HG03575 (cell line): ENCODE results near the gene CPNE5.
"Not testable (repeated sequence)": the region's sequence is repeated elsewhere in the genome, so short reads cannot be mapped to it uniquely, and the experiment has no call there.

ENCODE experiments used
- ATAC-seq: cut with Tn5 transposase; IDR thresholded peaks from one replicate; pipeline ENCODE4 v1.9.1; 2021; ENCODE audit not compliant: unreplicated experiment, insufficient number of reproducible peaks, low FRiP score; ENCODE audit errors: extremely low read depth

The CPNE5 gene

DNA sequence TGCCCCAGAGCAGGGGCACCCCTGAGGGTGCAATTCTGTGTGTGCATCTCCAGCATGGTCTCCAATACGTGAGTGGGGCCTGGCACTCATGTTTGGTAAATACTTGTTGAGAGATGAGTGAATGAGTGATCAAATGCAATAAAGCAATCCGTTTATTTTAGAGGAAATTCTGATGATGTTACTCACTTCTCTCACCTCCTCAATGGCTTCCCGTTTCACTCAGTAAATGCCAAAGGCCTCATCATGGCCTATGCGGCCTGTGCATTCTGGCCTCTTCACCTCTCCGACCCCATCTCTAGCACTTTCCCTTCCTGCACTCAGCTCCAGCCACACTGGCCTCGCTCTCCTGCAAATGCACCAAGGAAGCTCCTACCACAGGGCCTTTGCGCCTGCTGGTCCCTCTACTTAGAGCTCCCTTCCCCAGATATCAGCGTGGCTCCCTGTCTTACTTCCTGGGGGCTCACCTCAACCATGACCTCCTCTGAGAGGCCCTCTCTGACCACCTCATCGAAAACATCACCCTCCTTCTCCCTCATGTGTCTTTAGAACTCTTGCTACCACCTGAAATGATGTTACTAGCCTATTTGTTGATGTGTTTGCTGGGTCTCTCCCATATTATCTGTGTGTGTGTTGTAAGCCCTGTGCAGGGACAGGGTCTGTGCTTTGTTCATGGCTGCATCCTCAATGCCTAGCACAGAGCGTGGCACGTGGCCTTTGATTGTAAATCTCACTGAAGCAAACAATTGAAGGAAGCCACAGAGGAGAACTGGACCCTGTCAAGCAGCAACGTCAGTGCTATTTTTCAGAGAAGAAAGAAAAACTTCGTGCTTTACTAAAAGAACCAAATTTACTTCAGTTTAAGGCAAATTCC lies 99.1 kb downstream of the CPNE5 start:
- no peak for ATAC-seq

DNA sequence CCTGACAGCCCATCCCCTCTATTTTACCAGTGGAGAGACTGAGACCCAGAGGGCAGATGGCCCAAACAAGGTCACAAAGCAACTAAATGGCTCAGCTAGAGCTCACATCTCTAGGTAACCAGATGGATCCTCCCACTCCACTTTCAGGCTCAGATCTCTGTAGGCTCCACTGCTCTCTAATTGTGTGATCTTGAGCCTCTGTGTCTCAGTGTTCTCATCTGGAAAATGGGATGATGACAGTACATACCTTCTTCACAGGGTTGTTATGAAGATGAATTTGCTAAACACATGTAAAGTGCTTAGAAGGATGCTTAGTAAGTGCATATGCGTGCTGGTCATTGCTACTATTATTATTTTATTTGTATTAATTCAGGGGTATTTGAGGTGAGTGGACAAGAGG lies 101.1 kb downstream of the CPNE5 start:
- ATAC-seq = no peak

DNA sequence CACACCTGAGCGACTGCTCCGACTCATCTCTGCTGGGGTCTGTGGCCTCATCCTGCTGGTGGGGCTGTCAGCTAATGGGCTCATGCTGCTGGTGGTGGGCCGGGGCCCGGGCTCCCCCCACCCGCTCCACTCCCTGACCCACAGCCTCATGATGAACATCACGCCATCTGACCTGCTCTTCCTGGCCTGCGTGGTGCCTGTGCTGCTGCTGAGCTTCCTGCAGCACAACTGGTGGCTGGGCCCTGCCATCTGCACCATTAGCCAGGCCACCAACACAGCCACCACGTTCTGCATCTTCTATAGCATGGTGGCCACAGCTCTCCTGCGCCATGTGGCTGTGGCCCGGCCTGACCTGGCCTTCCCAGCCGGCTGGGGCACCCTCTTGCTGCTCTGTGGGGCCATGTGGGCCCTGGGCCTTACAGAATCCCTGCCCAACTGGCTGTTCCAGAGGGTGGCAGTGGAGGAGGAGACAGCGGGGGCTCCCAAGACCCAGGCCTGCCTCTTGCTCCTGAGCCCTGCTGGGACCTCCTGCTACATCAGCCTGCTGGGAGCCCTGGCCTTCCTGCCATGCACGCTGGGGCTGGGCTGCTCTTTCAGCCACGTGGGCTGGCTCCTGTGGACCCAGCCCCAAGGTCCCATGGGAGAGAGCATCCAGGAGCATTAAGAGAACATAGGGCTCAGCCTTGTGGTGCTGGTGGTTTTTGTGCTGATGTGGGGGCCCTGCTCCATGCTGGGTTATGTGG lies 102.0 kb downstream of the CPNE5 start:
- ATAC-seq = no peak

DNA sequence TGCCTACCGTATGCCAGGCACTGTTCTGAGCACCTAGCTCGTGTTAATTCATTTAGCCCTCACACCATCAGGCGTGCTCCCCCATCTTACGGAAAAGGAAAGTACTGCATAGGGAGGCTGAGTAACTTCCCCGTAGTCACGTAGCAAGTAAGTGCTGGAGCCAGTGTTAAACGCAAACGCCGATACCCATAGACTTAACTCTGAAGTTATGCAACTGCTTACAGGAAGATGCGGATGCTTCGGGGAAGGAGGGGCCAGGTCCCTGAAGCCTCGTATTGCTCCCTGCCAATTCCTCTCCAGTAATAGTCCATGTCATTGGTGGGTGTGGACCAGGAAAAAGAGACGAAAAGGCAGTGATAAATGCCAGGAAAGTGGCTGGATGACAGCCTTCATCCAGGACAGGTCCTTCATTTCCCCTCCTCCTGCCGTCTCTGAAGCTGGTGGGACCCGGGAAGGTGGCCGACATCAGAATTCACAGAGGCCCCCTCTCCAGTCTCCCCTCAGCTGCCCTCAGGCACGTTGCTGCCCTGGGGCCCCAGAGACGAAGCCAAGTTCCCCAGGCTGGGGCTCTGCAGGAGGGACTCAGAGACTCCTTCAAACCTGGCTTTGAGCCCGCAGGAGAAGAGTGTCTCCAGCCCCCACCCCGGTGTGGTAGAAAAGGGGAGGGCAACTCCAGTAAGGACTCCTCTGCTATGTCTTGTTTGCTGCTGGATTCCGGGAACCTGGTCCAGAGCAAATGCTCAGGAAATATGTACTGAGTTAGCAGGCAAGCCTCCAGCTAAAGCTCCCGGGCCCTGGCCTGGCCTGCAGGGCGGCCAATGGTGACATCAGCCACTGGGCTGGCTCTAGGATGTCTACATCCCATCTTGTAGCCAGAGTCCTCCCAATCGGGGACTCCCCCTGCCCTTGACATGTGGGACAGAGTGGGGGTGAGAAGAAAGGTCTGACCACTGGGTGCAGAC lies 103.9 kb downstream of the CPNE5 start:
- ATAC-seq = no peak

DNA sequence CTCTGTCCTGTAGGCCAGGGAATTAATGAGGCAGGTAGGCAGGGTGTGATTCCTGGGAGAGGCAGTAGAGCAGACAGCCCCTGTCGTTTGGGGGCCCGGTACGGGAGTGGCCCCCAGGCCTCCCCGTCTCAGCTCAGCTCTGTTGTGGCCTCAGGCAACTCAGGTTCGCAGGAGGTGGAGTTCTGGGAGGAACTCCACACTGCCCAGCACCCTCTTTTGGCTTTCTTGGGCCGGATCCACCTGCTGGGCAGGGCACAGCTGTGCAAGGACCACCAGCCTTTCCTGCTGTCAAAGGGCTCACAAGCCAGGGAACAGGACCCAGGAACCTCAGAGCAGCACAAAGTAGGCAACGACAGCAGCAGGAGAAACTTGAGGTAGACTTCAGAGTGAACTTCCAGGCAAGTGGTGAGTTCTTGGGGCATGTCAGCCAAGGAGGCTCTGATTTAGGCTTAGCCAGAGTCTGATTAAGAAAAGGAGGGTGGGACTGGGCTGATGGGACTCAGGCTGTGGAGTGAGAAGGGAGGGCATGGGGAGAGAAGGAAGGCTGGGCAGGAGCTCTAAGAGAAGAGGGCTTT lies 104.7 kb downstream of the CPNE5 start:
- no peak for ATAC-seq

DNA sequence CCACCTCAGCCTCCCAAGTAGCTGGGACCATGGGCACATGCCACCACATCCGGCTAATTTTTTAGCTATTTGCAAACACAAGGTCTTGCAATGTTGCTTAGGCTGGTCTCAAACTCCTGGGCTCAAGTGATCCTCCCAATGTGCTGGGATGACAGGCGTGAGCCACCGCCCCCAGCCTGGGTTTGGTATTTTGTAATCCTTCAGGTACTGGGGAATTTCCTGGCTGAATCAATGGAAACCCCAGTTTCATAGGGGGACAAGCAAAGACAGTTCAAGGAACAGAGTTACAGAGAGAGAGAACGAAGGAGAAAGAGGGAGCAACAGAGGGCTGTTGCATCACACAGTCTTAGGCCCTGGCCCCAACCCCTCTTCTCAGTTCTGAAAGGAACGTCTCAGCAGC lies 105.9 kb downstream of the CPNE5 start:
- no peak for ATAC-seq

DNA sequence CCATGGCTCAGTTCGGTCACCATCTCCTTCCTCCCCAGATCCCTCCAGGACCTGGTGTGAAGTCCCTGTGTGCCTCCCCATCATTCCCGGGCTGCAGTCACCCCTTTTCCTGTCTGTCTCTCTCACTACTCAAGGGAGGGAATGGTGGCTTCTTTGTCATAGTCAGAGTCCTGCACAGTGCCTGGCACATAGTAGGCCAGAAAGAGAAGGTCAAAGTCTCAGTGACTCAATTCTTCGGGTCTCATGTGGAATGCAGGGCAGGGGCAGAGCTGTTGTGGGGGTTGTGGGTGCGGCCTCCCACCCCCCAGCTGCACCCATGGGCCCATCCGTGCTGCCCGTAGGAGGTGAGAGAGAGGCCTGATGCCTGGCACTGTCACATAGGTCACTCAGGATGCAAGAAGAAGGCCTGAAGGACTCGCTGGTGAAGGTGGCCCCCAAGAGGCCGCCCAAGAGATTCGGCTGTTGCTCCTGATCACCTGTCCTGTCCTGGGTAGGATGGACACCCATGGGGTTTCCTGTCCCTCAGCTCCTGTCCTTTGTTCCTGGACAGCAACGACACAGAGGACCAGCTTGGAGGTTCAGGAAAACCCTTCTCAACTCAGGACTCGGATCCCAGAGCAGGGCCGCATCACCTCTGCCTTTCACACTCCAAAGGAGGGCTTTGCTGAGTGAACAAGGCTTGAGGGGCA lies 107.5 kb downstream of the CPNE5 start:
- ATAC-seq = no peak

DNA sequence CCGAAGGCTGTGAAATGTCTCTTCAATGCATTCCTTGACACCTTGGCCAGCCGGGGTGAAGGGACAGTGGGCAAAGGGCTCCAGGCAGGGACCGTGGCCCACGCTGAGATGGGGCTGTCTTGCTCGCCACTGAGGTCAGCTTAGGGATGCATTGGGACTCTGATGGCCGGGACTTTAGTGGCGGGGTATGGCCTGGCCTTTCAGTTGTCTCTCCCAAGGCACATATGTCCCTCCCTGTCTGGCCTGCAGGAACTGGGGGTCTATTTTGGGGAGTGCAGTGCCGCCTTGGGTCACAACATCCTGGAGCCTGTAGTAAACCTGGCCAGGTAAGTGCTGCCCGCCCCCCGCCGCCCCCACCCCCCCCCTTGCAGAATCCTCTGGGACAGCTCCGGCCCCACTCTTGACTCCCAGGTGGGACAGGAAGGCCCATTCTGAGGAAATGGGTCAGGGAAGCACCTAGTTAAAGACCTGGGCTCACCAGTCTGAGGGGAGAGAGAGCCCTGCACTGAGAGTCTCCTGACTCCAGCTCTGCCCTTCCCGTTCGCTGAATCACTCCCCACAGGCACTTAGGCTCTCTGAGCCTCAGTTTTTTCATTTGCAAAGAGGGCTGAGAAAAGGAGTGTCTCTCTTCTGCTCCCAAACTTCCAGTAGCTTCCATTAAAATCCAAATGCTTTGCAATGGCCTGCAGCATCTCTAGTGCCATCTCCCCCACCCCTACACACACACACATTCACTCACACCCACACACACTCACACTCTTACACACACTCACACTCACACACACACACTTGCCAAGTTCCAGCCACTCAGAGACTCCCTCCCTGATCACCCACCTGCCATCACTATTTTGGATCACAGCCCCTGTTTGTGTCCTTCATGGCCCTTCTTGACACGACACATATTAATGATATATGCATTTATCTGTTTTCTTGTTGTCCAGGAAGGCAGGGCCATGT lies 108.5 kb downstream of the CPNE5 start:
- no peak for ATAC-seq

DNA sequence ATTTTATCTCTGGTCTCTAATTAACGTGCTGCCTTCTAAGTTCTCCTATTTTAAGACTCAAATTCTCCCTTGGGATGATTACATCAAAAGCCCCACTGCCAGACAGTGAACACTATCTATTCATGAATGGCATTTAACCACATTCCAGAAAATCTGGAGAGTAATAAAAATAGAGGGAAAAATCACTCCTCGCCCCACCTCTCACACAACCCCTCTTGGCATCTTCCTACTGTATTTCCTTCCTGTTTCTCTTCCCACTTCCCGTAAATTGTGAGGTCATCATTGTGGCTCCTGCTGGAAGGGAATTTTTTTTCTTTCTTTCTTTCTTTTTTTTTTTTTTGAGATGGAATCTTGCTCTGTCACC lies 110.1 kb downstream of the CPNE5 start:
- ATAC-seq = no peak

DNA sequence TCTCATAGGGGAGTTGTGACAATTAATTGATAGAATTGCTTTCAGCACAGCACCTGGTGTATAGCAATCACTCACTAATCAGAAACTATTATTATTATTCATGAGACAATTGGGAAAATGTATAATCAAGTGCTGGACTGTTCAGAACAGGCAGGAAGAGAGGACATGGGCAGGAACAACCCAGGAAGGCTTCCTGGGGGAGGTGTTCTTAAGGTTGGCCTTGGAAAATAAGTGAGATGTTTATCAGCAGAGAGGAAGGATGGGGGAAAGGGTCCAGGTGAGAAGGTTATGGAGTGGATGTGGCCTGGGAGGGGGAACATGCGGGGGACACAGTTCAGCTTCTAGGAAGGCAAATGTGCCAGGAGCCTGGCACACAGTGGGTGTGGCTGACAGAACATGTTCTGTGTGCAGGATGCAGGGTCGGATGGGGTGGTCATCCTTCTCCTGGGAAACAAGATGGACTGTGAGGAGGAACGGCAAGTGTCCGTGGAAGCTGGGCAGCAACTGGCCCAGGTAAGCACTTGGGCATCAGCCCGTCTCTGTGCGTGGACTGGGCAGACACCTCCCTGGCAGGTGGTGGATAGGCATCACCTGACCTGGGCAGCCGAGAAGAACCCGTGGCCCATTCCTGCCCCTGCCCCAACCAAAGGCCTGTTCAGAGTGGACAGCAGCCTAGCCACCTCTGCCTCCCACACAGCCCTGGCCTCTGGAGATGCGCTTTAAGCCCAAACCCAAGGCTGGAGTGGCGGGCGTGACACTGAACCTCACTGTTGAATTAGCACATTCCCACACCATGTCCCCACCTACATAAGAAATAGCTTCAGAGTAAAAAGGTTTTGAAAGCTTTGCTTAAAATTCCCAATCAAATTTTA lies 110.7 kb downstream of the CPNE5 start:
- no peak for ATAC-seq

DNA sequence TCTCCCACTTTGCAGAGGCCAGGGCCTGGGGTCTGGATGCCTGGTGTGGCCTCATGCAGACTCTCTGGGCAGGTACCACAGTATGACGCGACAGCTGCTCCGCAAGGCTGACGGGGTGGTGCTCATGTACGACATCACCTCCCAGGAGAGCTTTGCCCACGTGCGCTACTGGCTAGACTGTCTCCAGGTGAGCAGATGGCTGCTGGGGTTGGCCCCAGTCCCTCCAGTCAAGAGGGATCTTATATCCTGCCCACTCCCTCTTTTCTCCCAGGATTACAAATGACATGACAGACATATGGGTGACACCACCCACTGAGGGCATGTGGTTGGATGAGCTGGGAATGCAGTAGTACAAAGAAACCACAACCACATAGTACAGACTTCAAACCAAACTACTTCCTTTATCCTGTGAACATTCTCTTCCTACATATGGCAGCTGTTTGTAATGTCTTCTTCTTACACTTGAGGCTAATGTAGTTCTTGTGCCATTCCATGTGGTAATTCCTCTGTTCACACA lies 111.7 kb downstream of the CPNE5 start:
- ATAC-seq = no peak

DNA sequence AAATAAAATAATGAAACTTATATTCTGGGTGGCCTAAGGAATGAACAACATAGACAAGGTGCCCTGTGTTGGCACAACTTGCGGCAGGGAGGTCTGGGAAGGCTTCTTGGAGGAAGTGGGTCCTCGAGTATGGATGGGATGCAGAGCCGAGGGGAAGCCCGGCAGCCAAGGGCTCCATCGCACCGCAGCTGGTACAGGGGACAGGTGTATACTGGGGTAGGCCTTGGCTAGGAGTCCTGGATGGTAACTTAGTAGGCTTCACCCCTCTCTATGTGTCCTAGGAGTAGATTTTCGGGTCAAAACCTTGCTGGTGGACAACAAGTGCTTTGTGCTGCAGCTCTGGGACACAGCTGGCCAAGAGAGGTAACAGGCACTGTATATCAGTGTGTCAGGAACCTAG lies 113.7 kb downstream of the CPNE5 start:
- ATAC-seq = no peak

DNA sequence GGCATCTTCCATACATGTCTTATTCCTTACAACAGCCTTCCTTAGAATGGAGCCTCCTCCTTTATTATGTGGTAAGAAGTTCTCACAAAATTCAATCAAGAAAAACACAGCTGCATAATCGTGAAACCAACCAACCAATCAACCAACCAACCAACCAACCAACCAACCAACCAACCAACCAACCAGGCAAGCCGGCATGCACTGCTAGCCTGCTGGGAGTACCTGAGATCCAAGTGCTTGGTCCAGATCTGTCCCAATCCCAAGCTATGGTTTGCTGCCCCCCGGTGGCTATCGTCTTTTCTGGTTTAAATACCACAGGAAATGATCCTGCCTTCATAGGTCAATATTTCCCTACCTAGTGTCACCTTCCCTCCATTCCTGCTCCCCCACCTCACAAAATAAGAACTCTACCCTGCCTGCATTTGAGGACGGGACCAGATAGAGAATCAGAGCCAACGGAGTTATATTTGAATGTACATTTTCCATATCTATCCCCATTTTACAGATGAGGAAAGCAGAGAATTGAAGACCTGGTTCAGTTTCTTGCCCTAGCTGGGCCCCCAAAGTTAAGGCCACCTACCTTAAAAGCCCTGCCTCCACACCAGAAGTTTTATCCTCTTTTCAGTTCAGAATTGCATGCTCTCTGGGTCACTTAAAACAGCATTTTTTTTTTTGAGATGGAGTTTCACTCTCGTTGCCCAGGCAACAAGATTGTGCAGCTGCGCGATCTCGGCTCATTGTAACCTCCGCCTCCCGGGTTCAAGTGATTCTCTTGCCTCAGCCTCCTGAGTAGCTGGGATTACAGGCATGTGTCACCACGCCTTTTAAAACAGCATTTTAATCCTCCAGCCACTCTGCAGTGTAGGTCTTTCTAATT lies 114.5 kb downstream of the CPNE5 start:
- no peak for ATAC-seq

DNA sequence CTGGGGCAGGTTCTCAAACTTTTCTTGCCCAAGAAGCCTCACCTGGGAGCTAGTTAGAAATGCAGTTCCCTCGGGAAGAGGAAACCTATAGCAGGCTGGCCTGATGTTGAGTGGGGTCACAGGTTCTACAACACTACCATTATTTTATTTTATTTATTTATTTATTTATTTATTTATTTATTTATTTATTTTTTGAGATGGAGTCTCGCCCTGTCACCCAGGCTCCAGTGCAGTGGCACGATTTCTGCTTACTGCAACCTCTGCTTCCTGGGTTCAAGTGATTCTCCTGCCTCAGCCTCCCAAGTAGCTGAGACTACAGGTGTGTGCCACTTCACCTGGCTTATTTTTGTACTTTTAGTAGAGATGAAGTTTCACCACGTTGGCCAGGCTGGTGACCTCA lies 115.3 kb downstream of the CPNE5 start:
- not testable (repeated sequence) for ATAC-seq

DNA sequence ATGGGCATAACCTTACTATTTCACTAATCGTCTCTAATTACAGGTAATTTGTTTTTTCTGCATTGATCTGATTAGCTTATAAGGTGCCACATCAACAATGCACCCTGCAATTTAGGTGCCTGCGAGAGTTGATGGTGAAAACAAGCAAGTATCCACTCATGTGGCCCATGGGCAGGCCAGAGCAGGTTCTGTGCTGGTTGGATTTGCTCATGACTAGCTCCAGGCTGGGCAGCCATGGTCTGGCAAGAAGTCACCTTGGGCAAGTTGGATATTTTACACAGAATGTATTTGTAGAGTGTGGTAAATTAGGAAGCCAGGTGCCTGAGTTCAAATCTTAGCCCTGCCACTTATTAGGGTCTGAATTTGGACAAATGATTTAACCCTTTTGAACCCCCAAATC lies 116.4 kb downstream of the CPNE5 start:
- ATAC-seq = no peak

DNA sequence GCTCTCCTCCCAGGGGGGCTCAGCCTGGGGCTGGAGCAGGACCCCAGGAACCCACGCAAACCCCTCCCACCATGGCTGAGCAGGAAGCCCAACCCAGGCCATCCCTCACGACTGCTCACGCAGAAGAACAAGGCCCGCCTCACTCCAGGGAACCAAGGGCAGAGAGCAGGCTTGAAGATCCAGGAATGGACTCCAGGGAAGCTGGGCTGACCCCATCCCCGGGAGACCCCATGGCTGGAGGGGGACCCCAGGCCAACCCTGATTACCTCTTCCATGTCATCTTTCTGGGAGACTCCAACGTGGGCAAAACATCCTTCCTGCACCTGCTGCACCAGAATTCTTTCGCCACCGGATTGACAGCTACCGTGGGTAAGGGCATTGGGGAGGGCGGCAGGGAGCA lies 116.9 kb downstream of the CPNE5 start:
- ATAC-seq = no peak
